GM12878 (cell line): ENCODE data around the gene EPGN. TPM values are rescaled to one million over a fixed set of nuclear protein-coding genes. Genes with fewer than 3 reads are reported as not detected.

ENCODE experiments used
- ATAC-seq: fragments of 200-7000 bp; cut with Tn5 transposase; 3 replicates; pipeline ENCODE4 v1.9.1; 2020; ENCODE audit warnings: mild to moderate bottlenecking, moderate library complexity
- BruUV-seq: library from RNA; stranded (reverse); fragments of 400-500 nt; replicated peaks from 2 replicates; lab custom pipeline; 2021; lab: Mats Ljungman, UMichigan
- CTCF ChIA-PET: fragments of 300-600 bp; sonication (Branson Sonifier 250); formaldehyde crosslinking; extraction: SDS; loops from one replicate; lab custom pipeline; 2021; ENCODE audit warnings: inconsistent platforms; lab: Yijun Ruan, JAX
- POLR2A ChIA-PET: fragments of 350-600 bp; formaldehyde crosslinking; extraction: SDS; loops from one replicate; lab custom pipeline; 2021; ENCODE audit warnings: inconsistent platforms; lab: Charles Lee
- RAD21 ChIA-PET: fragments of 300-600 bp; sonication (Branson Sonifier 250); formaldehyde crosslinking; loops from one replicate; lab custom pipeline; 2023; ENCODE audit warnings: antibody characterized with exemption; ENCODE audit not compliant: unreplicated experiment; lab: Charles Lee
- SMC1A ChIA-PET: fragments of 300-600 bp; sonication (Branson Sonifier 250); formaldehyde crosslinking; loops from one replicate; lab custom pipeline; 2023; ENCODE audit not compliant: unreplicated experiment, uncharacterized antibody; lab: Charles Lee
- DNase-seq: peaks from one replicate; pipeline ENCODE4 v3.0.0-alpha.2; 2011; ENCODE audit warnings: low read depth, low spot score
- FAIRE-seq: peaks from 3 replicates; lab custom pipeline; 2011; peaks lifted over from hg19 to GRCh38; lab: Jason Lieb, UNC
- H2AFZ ChIP-seq: 2 replicates; pipeline ENCODE4 v1.6.0; 2011; ENCODE audit warnings: low read depth, low read length, control low read depth; ENCODE audit not compliant: control insufficient read depth
- H3K27ac ChIP-seq: 2 replicates; pipeline ENCODE4 v1.5.1; 2011; ENCODE audit warnings: control low read depth; ENCODE audit not compliant: control insufficient read depth, insufficient read depth
- H3K27me3 ChIP-seq, 2 experiments: replicated peaks in 1 of 2; 2 replicates each; pipeline versions ENCODE4 v1.6.0 to v1.6.1; 2011; ENCODE audit warnings: low read length in 1 of 2; ENCODE audit not compliant: control insufficient read depth in 2 of 2, insufficient read depth in 2 of 2
- H3K36me3 ChIP-seq, 2 experiments: 2 replicates each; pipeline ENCODE4 v1.5.1; 2011; ENCODE audit warnings: low read length in 1 of 2; ENCODE audit not compliant: control insufficient read depth in 2 of 2, insufficient read depth in 2 of 2
- H3K4me1 ChIP-seq: 2 replicates; pipeline ENCODE4 v1.6.1; 2011; ENCODE audit warnings: mild to moderate bottlenecking, low read length, moderate library complexity, mixed read lengths; ENCODE audit not compliant: control insufficient read depth, insufficient read depth
- H3K4me2 ChIP-seq: 2 replicates; pipeline ENCODE4 v1.6.0; 2011; ENCODE audit warnings: control low read depth; ENCODE audit not compliant: control insufficient read depth, insufficient read depth
- H3K4me3 ChIP-seq: fragments of 200-600 bp; sonication (generic); 2 replicates; pipeline ENCODE4 v1.5.1; 2016
- H3K79me2 ChIP-seq: 2 replicates; pipeline ENCODE4 v1.6.0; 2011; ENCODE audit warnings: low read length; ENCODE audit not compliant: control insufficient read depth, insufficient read depth
- H3K9ac ChIP-seq: 2 replicates; pipeline ENCODE4 v1.8.0; 2011; ENCODE audit warnings: low read length, control low read depth, mixed read lengths; ENCODE audit not compliant: control insufficient read depth, insufficient read depth
- H3K9me3 ChIP-seq: replicated peaks from 3 replicates; pipeline ENCODE4 v1.5.1; 2011; ENCODE audit warnings: mild to moderate bottlenecking, low read length; ENCODE audit not compliant: control insufficient read depth, insufficient read depth
- H4K20me1 ChIP-seq: 2 replicates; pipeline ENCODE4 v1.6.0; 2011; ENCODE audit not compliant: control insufficient read depth, insufficient read depth
- BACH1 ChIP-seq: fragments of 450-650 bp; IDR thresholded peaks from 2 replicates; pipeline ENCODE4 v1.6.1; 2017; ENCODE audit warnings: mild to moderate bottlenecking, borderline replicate concordance
- CBX5 ChIP-seq: sonication (generic); IDR thresholded peaks from 2 replicates; pipeline ENCODE4 v1.6.1; 2016; ENCODE audit warnings: low read depth, moderate library complexity, mild to moderate bottlenecking, inconsistent platforms
- CHD1 ChIP-seq: IDR thresholded peaks from 2 replicates; pipeline ENCODE4 v1.6.1; 2012; ENCODE audit warnings: low read depth, low read length, improper control_type of control experiment
- ESRRA ChIP-seq: IDR thresholded peaks from 2 replicates; pipeline ENCODE4 v1.6.1; 2012; ENCODE audit warnings: mild to moderate bottlenecking, low read length, improper control_type of control experiment
- FOS ChIP-seq: IDR thresholded peaks from 3 replicates; pipeline ENCODE4 v1.6.1; 2011; ENCODE audit warnings: borderline replicate concordance; ENCODE audit not compliant: insufficient read length; ENCODE audit errors: extremely low read depth
- HDAC6 ChIP-seq: fragments of 200-600 bp; sonication (generic); IDR thresholded peaks from one replicate; pipeline ENCODE4 v1.8.0; 2017; ENCODE audit warnings: antibody characterized with exemption; ENCODE audit not compliant: unreplicated experiment
- HDGF ChIP-seq: fragments of 450-650 bp; IDR thresholded peaks from 2 replicates; pipeline ENCODE4 v1.6.1; 2016; ENCODE audit warnings: antibody characterized with exemption
- IRF4 ChIP-seq: IDR thresholded peaks from 2 replicates; pipeline ENCODE4 v1.6.1; 2011; ENCODE audit warnings: low read depth, low read length
- MTA3 ChIP-seq: IDR thresholded peaks from 2 replicates; pipeline ENCODE4 v1.6.1; 2012; ENCODE audit warnings: low read length, inconsistent platforms, borderline replicate concordance
- PAX8 ChIP-seq: fragments of 450-650 bp; IDR thresholded peaks from 2 replicates; pipeline ENCODE4 v1.6.1; 2017; ENCODE audit warnings: mild to moderate bottlenecking, moderate library complexity
- POLR2A ChIP-seq: IDR thresholded peaks from 2 replicates; pipeline ENCODE4 v1.6.1; 2011; ENCODE audit warnings: low read depth, mild to moderate bottlenecking, low read length
- POLR2AphosphoS2 ChIP-seq: IDR thresholded peaks from 2 replicates; pipeline ENCODE4 v1.6.1; 2011; ENCODE audit warnings: low read depth, mild to moderate bottlenecking, low read length, improper control_type of control experiment, moderate library complexity
- POLR2AphosphoS5 ChIP-seq: IDR thresholded peaks from 2 replicates; pipeline ENCODE4 v1.6.1; 2011; ENCODE audit warnings: mild to moderate bottlenecking, low read length, inconsistent platforms
- RAD51 ChIP-seq: fragments of 450-650 bp; IDR thresholded peaks from 2 replicates; pipeline ENCODE4 v1.6.1; 2016; ENCODE audit warnings: moderate library complexity, mild to moderate bottlenecking, inconsistent platforms
- RCOR1 ChIP-seq: conservative IDR thresholded peaks from 2 replicates; pipeline ENCODE4 v1.6.1; 2012; ENCODE audit warnings: low read depth, low read length, improper control_type of control experiment
- SIN3A ChIP-seq: IDR thresholded peaks from 2 replicates; pipeline ENCODE4 v1.6.1; 2012; ENCODE audit warnings: low read depth, low read length, improper control_type of control experiment
- SP1 ChIP-seq: IDR thresholded peaks from one replicate; pipeline ENCODE4 v1.6.1; 2011; ENCODE audit warnings: low read depth, low read length
- TAF1 ChIP-seq: IDR thresholded peaks from 2 replicates; pipeline ENCODE4 v1.6.1; 2011; ENCODE audit warnings: mild to moderate bottlenecking, low read depth, low read length, borderline replicate concordance
- USF2 ChIP-seq: IDR thresholded peaks from 2 replicates; pipeline ENCODE4 v1.6.1; 2011; ENCODE audit warnings: low read depth, low read length, improper control_type of control experiment, borderline replicate concordance
- YY1 ChIP-seq: IDR thresholded peaks from 2 replicates; pipeline ENCODE4 v1.6.1; 2011; ENCODE audit warnings: low read depth, mild to moderate bottlenecking, low read length
- ZBTB11 ChIP-seq: fragments of 450-650 bp; formaldehyde crosslinking; IDR thresholded peaks from 2 replicates; pipeline ENCODE4 v1.5.0; 2022; ENCODE audit warnings: mild to moderate bottlenecking, missing genetic modification characterization
- WGBS: methylation state at CpG from one replicate; pipeline ENCODE4 v1.1.6; 2016; ENCODE audit warnings: low lambda C conversion rate; ENCODE audit not compliant: insufficient replicate concordance, insufficient coverage; ENCODE audit errors: missing lambda C conversion rate; 5-methylcytosine and 5-hydroxymethylcytosine counted together
- in situ Hi-C: fragments of 300-500 bp; cut with MboI; formaldehyde crosslinking; loops from 9 replicates; pipeline ENCODE4 v1.14.3; 2018; ENCODE audit warnings: mixed read lengths
- intact Hi-C: fragments of 100-400 bp; cut with micrococcal nuclease; formaldehyde crosslinking; loops from one replicate; pipeline ENCODE4 v1.14.2; 2022; ENCODE audit not compliant: unreplicated experiment
- polyA plus RNA-seq, 11 experiments: library from polyadenylated mRNA; depleted of rRNA in 4 of 11; unstranded in 6 of 11; stranded (reverse) in 5 of 11; fragments of >200 nt; fragmentation: Nextera tagmentation in 4 of 11; fragmentation: Illumina TruSeq in 1 of 11; extraction: Ambion mirVana in 4 of 11; extraction: Trizol in 1 of 11; gene quantifications; 1 replicate in 1 of 11; 2 replicates in 10 of 11; pipeline versions ENCODE4 v1.2.1 to v1.2.3, GENCODE V29; 2011 to 2016; ENCODE audit warnings: inconsistent platforms in 2 of 11, missing spikeins in 2 of 11, low read depth in 1 of 11
- total RNA-seq, 4 experiments: library from RNA; depleted of rRNA in 3 of 4; stranded (reverse); fragments of >200 nt in 3 of 4; fragmentation: Illumina TruSeq in 1 of 4; extraction: Trizol in 1 of 4; gene quantifications; 2 replicates each; pipeline versions ENCODE4 v1.2.1 to v1.2.3, GENCODE V29; 2013 to 2021
- TF ChIP-seq, protein P1 (sequence below): IDR thresholded peaks from 2 replicates; pipeline ENCODE4 v1.6.1; 2012; ENCODE audit warnings: low read depth, low read length, improper control_type of control experiment

Gene EPGN
- total and polyA plus RNA-seq, 10 of the 15 experiments (the other 5 are each of a cell fraction or from before 2014, with no cell fraction given) = 0.06 to 0.54 (median 0.28) TPM; not detected in 6

GRCh38 chr4:74305000-74305399, 3.3 kb upstream of the EPGN start (continued):
- no peak for TF ChIP-seq YY1
- no peak for TF ChIP-seq HDAC6
- TF ChIP-seq SIN3A = no peak
- no peak for TF ChIP-seq CHD1
- no peak for TF ChIP-seq POLR2AphosphoS5
- TF ChIP-seq PAX8 = no peak
- no peak for TF ChIP-seq ESRRA
- no peak for TF ChIP-seq MTA3
- no peak for TF ChIP-seq USF2
- TF ChIP-seq HDGF = no peak
- TF ChIP-seq IRF4 = no peak

DNA sequence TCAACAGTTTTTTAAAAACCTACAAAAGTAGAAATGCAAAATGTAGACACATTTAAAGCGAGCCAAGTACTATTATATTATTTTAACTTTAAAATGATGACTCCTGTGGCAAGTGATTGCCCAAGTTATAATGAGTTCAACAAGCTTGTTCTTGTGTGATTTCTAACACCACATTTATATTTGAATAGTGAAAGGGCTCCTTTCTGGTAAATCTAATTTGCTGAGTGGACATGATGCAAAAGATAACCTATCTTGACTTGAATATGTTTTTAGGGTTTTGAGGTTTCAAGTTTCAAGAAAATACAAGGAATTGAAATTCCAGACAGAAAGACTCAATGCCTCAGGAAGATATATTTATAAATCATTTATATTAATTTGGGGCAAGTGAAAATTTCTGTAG, 1.1 kb upstream of the EPGN start:
- no peaks in the 10 kb centered on the region for H3K4me1 ChIP-seq
- H4K20me1 ChIP-seq = no peaks in the 10 kb centered on the region
- no peak for FAIRE-seq
- BruUV-seq = no TSS peak
- no peak overlapping the region for H2AFZ ChIP-seq
- H3K36me3 ChIP-seq = no peaks in the 10 kb centered on the region
- no peak overlapping the region for H3K4me3 ChIP-seq
- no peak for DNase-seq
- no peak for ATAC-seq
- no peak overlapping the region for H3K4me2 ChIP-seq
- intact Hi-C loops (no loop called here), in situ Hi-C loops (no loop called here)
- no peaks in the 10 kb centered on the region for H3K9me3 ChIP-seq
- no peaks in the 10 kb centered on the region for H3K27me3 ChIP-seq
- no peaks in the 10 kb centered on the region for H3K79me2 ChIP-seq
- H3K27ac ChIP-seq = no peak overlapping the region
- ChIA-PET CTCF (interaction anchor here (0.8 to 6.2 kb wide), 7 partner anchors 10 to 118 kb away, joined by 3 to 31 read pairs (median 4); no protein-coding TSS in a partner anchor), POLR2A (no interaction called here), RAD21 (interaction anchor here (1.2 to 2.9 kb wide), 5 partner anchors 10 to 127 kb away, joined by 3 to 7 read pairs (median 5); no protein-coding TSS in a partner anchor), SMC1A (interaction anchor here (1.2 to 4.8 kb wide), 5 partner anchors 10 to 121 kb away, joined by 3 to 21 read pairs (median 3); no protein-coding TSS in a partner anchor)
- WGBS = 93% methylated on average over 1 of the region's 1 CpG
- H3K9ac ChIP-seq = no peak overlapping the region
- TF ChIP-seq RAD51 = no peak
- TF ChIP-seq CBX5 = no peak
- TF ChIP-seq RCOR1 = no peak
- no peak for TF ChIP-seq BACH1
- no peak for TF ChIP-seq POLR2A
- TF ChIP-seq HDGF = no peak
- TF ChIP-seq, protein P1, sequence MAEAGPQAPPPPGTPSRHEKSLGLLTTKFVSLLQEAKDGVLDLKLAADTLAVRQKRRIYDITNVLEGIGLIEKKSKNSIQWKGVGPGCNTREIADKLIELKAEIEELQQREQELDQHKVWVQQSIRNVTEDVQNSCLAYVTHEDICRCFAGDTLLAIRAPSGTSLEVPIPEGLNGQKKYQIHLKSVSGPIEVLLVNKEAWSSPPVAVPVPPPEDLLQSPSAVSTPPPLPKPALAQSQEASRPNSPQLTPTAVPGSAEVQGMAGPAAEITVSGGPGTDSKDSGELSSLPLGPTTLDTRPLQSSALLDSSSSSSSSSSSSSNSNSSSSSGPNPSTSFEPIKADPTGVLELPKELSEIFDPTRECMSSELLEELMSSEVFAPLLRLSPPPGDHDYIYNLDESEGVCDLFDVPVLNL = no peak
- TF ChIP-seq FOS = no peak
- no peak for TF ChIP-seq MTA3
- TF ChIP-seq POLR2AphosphoS2 = no peak
- no peak for TF ChIP-seq ZBTB11
- no peak for TF ChIP-seq TAF1
- TF ChIP-seq SP1 = no peak
